Bronchial epithelial cell (primary cell): ENCODE results near the gene ZFPL1. TPM values are rescaled to one million over a fixed set of nuclear protein-coding genes. Genes with fewer than 3 reads are reported as not detected.
A peak's percentile ranks its signal among the peaks of the same experiment; 100 is the strongest.

Source experiments
- DNase-seq: peaks from one replicate; pipeline ENCODE4 v3.0.0-alpha.2; 2010; ENCODE audit warnings: low read depth
- FAIRE-seq: peaks from 2 replicates; lab custom pipeline; 2011; peaks lifted over from hg19 to GRCh38; lab: Jason Lieb, UNC
- H3K27me3 ChIP-seq: 2 replicates; pipeline ENCODE4 v1.5.1; 2011; ENCODE audit warnings: low read length; ENCODE audit not compliant: control insufficient read depth, insufficient read depth
- H3K36me3 ChIP-seq: 2 replicates; pipeline ENCODE4 v1.5.1; 2011; ENCODE audit warnings: low read length; ENCODE audit not compliant: control insufficient read depth, insufficient read depth
- H3K4me3 ChIP-seq: 2 replicates; pipeline ENCODE4 v1.5.1; 2011; ENCODE audit warnings: mild to moderate bottlenecking, low read depth, low read length, control low read depth
- CTCF ChIP-seq: IDR thresholded peaks from 2 replicates; pipeline ENCODE4 v1.5.1; 2011; ENCODE audit warnings: mild to moderate bottlenecking, moderate library complexity, low read length, control low read depth, inconsistent platforms; ENCODE audit not compliant: insufficient read depth, severe bottlenecking
- total RNA-seq: library from RNA; depleted of rRNA; stranded (reverse); fragments of >200 nt; gene quantifications from 2 replicates; pipeline ENCODE4 v1.2.1, GENCODE V29; 2014

Gene ZFPL1
- total RNA-seq, 1 donor from 2014 or later: 34.2 TPM

GRCh38 chr11:65133724-65134123 is 49.7 kb downstream of the ZFPL1 start:
- H3K27me3 ChIP-seq: no peaks in the 10 kb centered on the region
- TF ChIP-seq CTCF: no peak
- DNase-seq (no peak), FAIRE-seq (no peak)
- peak overlapping the region; percentile 83 for H3K4me3 ChIP-seq
- H3K36me3 ChIP-seq: peaks cover 32% of the 10 kb centered on the region

GRCh38 chr11:65134240-65134951 is 50.4 kb downstream of the ZFPL1 start, which contains the start of gene SYVN1:
TSS of gene SYVN1 (minus strand) at chr11:65134519. CDS start at chr11:65133601, 918 bp downstream.
- DNase-seq: peak; percentile 71
- Histone ChIP-seq H3K27me3 (no peaks in the 10 kb centered on the region), H3K36me3 (peaks cover 30% of the 10 kb centered on the region), H3K4me3 (peak within 1 kb of the TSS; percentile 83)
- no peak for TF ChIP-seq CTCF
- no peak for FAIRE-seq

GRCh38 chr11:65134952-65135632 is 51.1 kb downstream of the ZFPL1 start:
- Histone ChIP-seq H3K4me3 (peak overlapping the region; percentile 83), H3K36me3 (peaks cover 24% of the 10 kb centered on the region), H3K27me3 (no peaks in the 10 kb centered on the region)
- no peak for TF ChIP-seq CTCF
- DNase-seq: peak; percentile 96
- peak; percentile 90 for FAIRE-seq

- TF ChIP-seq CTCF: no peak
- DNase-seq (no peak), FAIRE-seq (no peak)
- H3K27me3 ChIP-seq: no peaks in the 10 kb centered on the region
- peak overlapping the region; percentile 83 for H3K4me3 ChIP-seq
- peaks cover 20% of the 10 kb centered on the region for H3K36me3 ChIP-seq
Measured at GRCh38 chr11:65135633-65136145, 51.7 kb downstream of the ZFPL1 start.

GRCh38 chr11:65136515-65137096 is 52.6 kb downstream of the ZFPL1 start:
- H3K27me3 ChIP-seq: no peaks in the 10 kb centered on the region

More at GRCh38 chr11:65136515-65137096, 52.6 kb downstream of the ZFPL1 start:
- no peak overlapping the region for H3K4me3 ChIP-seq
- H3K36me3 ChIP-seq: peaks cover 12% of the 10 kb centered on the region
- DNase-seq: no peak
- no peak for TF ChIP-seq CTCF
- FAIRE-seq: no peak

Other genes with a start within 250 kb of the ZFPL1 start
- gene CDC42BPG, start 239.6 kb upstream of the ZFPL1 start, total RNA-seq: 16.6 and 23.0 TPM in 2 replicates
- 32.9 and 40.7 TPM in 2 replicates for gene EHD1, start 205.6 kb upstream of the ZFPL1 start, total RNA-seq
- 6.1 and 7.8 TPM in 2 replicates for gene ATG2A, start 167.0 kb upstream of the ZFPL1 start, total RNA-seq
- gene PPP2R5B, start 159.5 kb upstream of the ZFPL1 start, total RNA-seq: 8.2 and 14.3 TPM in 2 replicates
- gene GPHA2, start 148.3 kb upstream of the ZFPL1 start, total RNA-seq: not detected in 2 replicates
- not detected in 2 replicates for gene MAJIN, start 112.1 kb upstream of the ZFPL1 start, total RNA-seq
- under 0.01 and 0.26 TPM in 2 replicates for gene BATF2, start 87.3 kb upstream of the ZFPL1 start, total RNA-seq
- 71.0 and 76.1 TPM in 2 replicates for gene ARL2, start 70.1 kb upstream of the ZFPL1 start, total RNA-seq
- 15.5 and 18.1 TPM in 2 replicates for gene SNX15, start 56.8 kb upstream of the ZFPL1 start, total RNA-seq
- gene SAC3D1, start 43.0 kb upstream of the ZFPL1 start, total RNA-seq: 10.4 and 15.5 TPM in 2 replicates
- 16.6 and 22.7 TPM in 2 replicates for gene NAALADL1, start 25.7 kb upstream of the ZFPL1 start, total RNA-seq
- gene CDCA5, start 182 bp upstream of the ZFPL1 start, total RNA-seq: 0.26 and 0.53 TPM in 2 replicates
- 157 and 203 TPM in 2 replicates for gene VPS51, start 12.0 kb downstream of the ZFPL1 start, total RNA-seq
- 15.0 and 49.8 TPM in 2 replicates for gene TM7SF2, start 27.6 kb downstream of the ZFPL1 start, total RNA-seq
- 11.0 and 11.1 TPM in 2 replicates for gene ZNHIT2, start 33.5 kb downstream of the ZFPL1 start, total RNA-seq
- gene FAU, start 37.9 kb downstream of the ZFPL1 start, total RNA-seq: 439 and 539 TPM in 2 replicates
- gene MRPL49, start 38.1 kb downstream of the ZFPL1 start, total RNA-seq: 36.2 and 42.1 TPM in 2 replicates
- gene SYVN1, start 50.3 kb downstream of the ZFPL1 start, total RNA-seq: 11.6 and 19.7 TPM in 2 replicates
- gene SPDYC, start 86.0 kb downstream of the ZFPL1 start, total RNA-seq: not detected in 2 replicates
- 136 and 165 TPM in 2 replicates for gene CAPN1, start 97.7 kb downstream of the ZFPL1 start, total RNA-seq
- 1.3 and 1.6 TPM in 2 replicates for gene POLA2, start 177.7 kb downstream of the ZFPL1 start, total RNA-seq
- gene CDC42EP2, start 230.6 kb downstream of the ZFPL1 start, total RNA-seq: 1.9 and 2.4 TPM in 2 replicates
- 16.8 and 18.2 TPM in 2 replicates for gene DPF2, start 249.6 kb downstream of the ZFPL1 start, total RNA-seq